Right cardiac atrium (tissue), 5 donors: ENCODE measurements around the gene PRDM16. TPM values are rescaled to one million over a fixed set of nuclear protein-coding genes. Genes with fewer than 3 reads are reported as not detected.
"Not testable (repeated sequence)": the region's sequence is repeated elsewhere in the genome, so short reads cannot be mapped to it uniquely, and the experiment has no call there.

Experiments used
- ATAC-seq, 2 donors: fragments of 200-7000 bp; cut with Tn5 transposase; one replicate each; pipeline versions ENCODE4 v1.8.0 to v1.9.1; 2020; ENCODE audit warnings: moderate library complexity in 2 of 2, mild to moderate bottlenecking in 1 of 2
- DNase-seq, 3 donors: peaks; one replicate each; pipeline ENCODE4 v3.0.0-alpha.2; 2020
- H3K27ac ChIP-seq: one replicate; pipeline ENCODE4 v1.5.1; 2013; ENCODE audit warnings: mild to moderate bottlenecking, low read length, control low read depth, moderate library complexity
- H3K27me3 ChIP-seq: one replicate; pipeline ENCODE4 v1.6.1; 2013; ENCODE audit not compliant: control insufficient read depth, insufficient read depth
- H3K4me1 ChIP-seq: one replicate; pipeline ENCODE4 v1.6.1; 2013; ENCODE audit warnings: low read length; ENCODE audit not compliant: control insufficient read depth, insufficient read depth
- H3K4me3 ChIP-seq: one replicate; pipeline ENCODE4 v1.5.1; 2013; ENCODE audit warnings: low read length, control low read depth
- H3K9me3 ChIP-seq: one replicate; pipeline ENCODE4 v1.6.1; 2013; ENCODE audit warnings: low read length; ENCODE audit not compliant: control insufficient read depth
- WGBS: extraction: QIAGEN DNeasy Blood & Tissue Kit; methylation state at CpG from one replicate; pipeline ENCODE4 v1.1.7; 2013; 5-methylcytosine and 5-hydroxymethylcytosine counted together
- intact Hi-C, 4 donors: fragments of 100-400 bp; cut with DNase I; formaldehyde crosslinking; loops; one replicate each; pipeline versions ENCODE4 v1.11.0 to v1.14.0; 2022 to 2023
- polyA plus RNA-seq: library from polyadenylated mRNA; stranded (reverse); fragments of 200-250 nt; gene quantifications from one replicate; pipeline ENCODE4 v1.2.3, GENCODE V29; 2013
- total RNA-seq, 4 donors: library from RNA; stranded (reverse); fragmentation: NEBNext Ultra II Directional; extraction: Animal tissue kit (Norgen Biotek cat#: 25700); gene quantifications; one replicate each; pipeline ENCODE4 v1.2.1, GENCODE V29; 2021
- donor health status: healthy with polysubstance abuse.
- donor health status: DM: no; HTN: yes; CAD: no.
- donor health status: DM: no; HTN: no; CAD: no.
- donor health status: DM: no; HTN: yes; CAD: no; lungs with severe emphysema.
- donor health status: DM: yes; HTN: yes; CAD: no.

PRDM16 gene
- total and polyA plus RNA-seq, 5 donors = 1.1 to 2.9 (median 1.9) TPM

- WGBS = 85% methylated on average over 21 of the region's 21 CpGs
These were observed 169.8 kb downstream of the PRDM16 start for GRCh38 chr1:3238703-3239278.

GRCh38 chr1:3239991-3240390, 171.0 kb downstream of the PRDM16 start:
- intact Hi-C loops, H3K4me3 ChIP-seq, ATAC-seq, H3K9me3 ChIP-seq, H3K27me3 ChIP-seq, H3K27ac ChIP-seq, H3K4me1 ChIP-seq: not testable (repeated sequence)
- DNase-seq = peak in 1 of 3 donors; percentile 3
- WGBS = 93% methylated on average over 3 of the region's 3 CpGs

More at GRCh38 chr1:3238703-3239278, 169.8 kb downstream of the PRDM16 start:
- H3K9me3 ChIP-seq = no peaks in the 10 kb centered on the region
- H3K27ac ChIP-seq = no peak overlapping the region
- ATAC-seq (no peak), DNase-seq (no peak)
- intact Hi-C loops = no loop called here
- no peaks in the 10 kb centered on the region for H3K4me1 ChIP-seq
- H3K4me3 ChIP-seq = no peak overlapping the region
- no peaks in the 10 kb centered on the region for H3K27me3 ChIP-seq

- H3K9me3 ChIP-seq = no peaks in the 10 kb centered on the region
- ATAC-seq = peak; percentile 13 to 36
- no peaks in the 10 kb centered on the region for H3K27me3 ChIP-seq
- WGBS = 47% methylated on average over 47 of the region's 47 CpGs
- peak in 2 of 3 donors; percentile 57 to 63 for DNase-seq
- intact Hi-C loops = no loop called here
- no peaks in the 10 kb centered on the region for H3K4me1 ChIP-seq
- no peak overlapping the region for H3K4me3 ChIP-seq
- no peak overlapping the region for H3K27ac ChIP-seq
These were observed 171.7 kb downstream of the PRDM16 start for GRCh38 chr1:3240524-3241235.

GRCh38 chr1:3241236-3241550, 172.2 kb downstream of the PRDM16 start:
- Histone ChIP-seq H3K27me3 (no peaks in the 10 kb centered on the region), H3K4me1 (no peaks in the 10 kb centered on the region), H3K4me3 (no peak overlapping the region), H3K9me3 (no peaks in the 10 kb centered on the region), H3K27ac (no peak overlapping the region)
- 78% methylated on average over 17 of the region's 17 CpGs for WGBS
- ATAC-seq = peak in 1 of 2 donors; percentile 4
- intact Hi-C loops = no loop called here
- no peak for DNase-seq

- Histone ChIP-seq H3K4me1 (no peaks in the 10 kb centered on the region), H3K27me3 (no peaks in the 10 kb centered on the region), H3K4me3 (no peak overlapping the region), H3K9me3 (no peaks in the 10 kb centered on the region), H3K27ac (no peak overlapping the region)
- 90% methylated on average over 31 of the region's 31 CpGs for WGBS
- ATAC-seq (no peak), DNase-seq (peak in 1 of 3 donors; percentile 18)
- intact Hi-C loops = no loop called here
These were observed 172.8 kb downstream of the PRDM16 start for GRCh38 chr1:3241673-3242407.

GRCh38 chr1:3242408-3243260, 173.6 kb downstream of the PRDM16 start:
- peaks cover 2% of the 10 kb centered on the region for H3K4me1 ChIP-seq
- DNase-seq (peak in 1 of 3 donors; percentile 44), ATAC-seq (no peak)
- intact Hi-C loops = no loop called here
- WGBS = 81% methylated on average over 35 of the region's 35 CpGs
- H3K27me3 ChIP-seq = no peaks in the 10 kb centered on the region
- no peaks in the 10 kb centered on the region for H3K9me3 ChIP-seq
- no peak overlapping the region for H3K27ac ChIP-seq
- no peak overlapping the region for H3K4me3 ChIP-seq

GRCh38 chr1:3243304-3243703, 174.3 kb downstream of the PRDM16 start:
- intact Hi-C loops = no loop called here
- DNase-seq (peak in 1 of 3 donors; percentile 41), ATAC-seq (no peak)
- Histone ChIP-seq H3K4me1 (peaks cover 3% of the 10 kb centered on the region), H3K27me3 (no peaks in the 10 kb centered on the region), H3K9me3 (no peaks in the 10 kb centered on the region), H3K27ac (no peak overlapping the region), H3K4me3 (no peak overlapping the region)
- 92% methylated on average over 15 of the region's 15 CpGs for WGBS

- peak in 1 of 3 donors; percentile 35 for DNase-seq
- intact Hi-C loops = no loop called here
- H3K27me3 ChIP-seq = no peaks in the 10 kb centered on the region
- H3K4me1 ChIP-seq = peaks cover 3% of the 10 kb centered on the region
- 74% methylated on average over 37 of the region's 37 CpGs for WGBS
- no peak for ATAC-seq
- H3K27ac ChIP-seq = no peak overlapping the region
- no peak overlapping the region for H3K4me3 ChIP-seq
- H3K9me3 ChIP-seq = no peaks in the 10 kb centered on the region
These were observed 175.3 kb downstream of the PRDM16 start for GRCh38 chr1:3244025-3244926.

- DNase-seq = no peak
- intact Hi-C loops = no loop called here
- peaks cover 3% of the 10 kb centered on the region for H3K4me1 ChIP-seq
- no peak overlapping the region for H3K4me3 ChIP-seq
- H3K9me3 ChIP-seq = no peaks in the 10 kb centered on the region
- no peak overlapping the region for H3K27ac ChIP-seq
- no peaks in the 10 kb centered on the region for H3K27me3 ChIP-seq
- ATAC-seq = no peak
- WGBS = 83% methylated on average over 7 of the region's 7 CpGs
These were observed 175.9 kb downstream of the PRDM16 start for GRCh38 chr1:3244927-3245315.

GRCh38 chr1:3245344-3245743, 176.3 kb downstream of the PRDM16 start:
- no peak overlapping the region for H3K27ac ChIP-seq
- intact Hi-C loops = no loop called here
- H3K4me3 ChIP-seq = no peak overlapping the region
- H3K4me1 ChIP-seq = peaks cover 3% of the 10 kb centered on the region
- 65% methylated on average over 12 of the region's 12 CpGs for WGBS
- DNase-seq = no peak
- no peaks in the 10 kb centered on the region for H3K27me3 ChIP-seq
- H3K9me3 ChIP-seq = no peaks in the 10 kb centered on the region
- ATAC-seq = no peak
